ENCODE results near the gene MRPL50.

Gene MRPL50

GRCh38 chr9:101398068-101398929 lies at the start of gene MRPL50, which contains the start of gene ZNF189:
Gene MRPL50, minus strand, starts transcription at chr9:101398618. Its CDS starts 26 bp downstream, at chr9:101398592.
Gene ZNF189, plus strand, starts transcription at chr9:101398851. Its CDS starts 306 bp downstream, at chr9:101399157.
- Histone ChIP-seq H3K9me3 (no peaks in the 10 kb centered on the region), H3K4me3 (ENCODE audit: low read depth in 1 of 2, low read length in 1 of 2) (peak within 1 kb of the TSS; percentile 81 to 95), H3K27ac (peak within 1 kb of the TSS; percentile 88), H3K36me3 (peaks cover 29% of the 10 kb centered on the region), H3K4me1 (ENCODE audit: control insufficient read depth in 1 of 2, insufficient read depth in 1 of 2, low read depth in 1 of 2, low read length in 1 of 2) (peaks cover 24 to 26% of the 10 kb centered on the region in 2 experiments), H3K27me3 (no peaks in the 10 kb centered on the region)
- peak; percentile 32 for TF ChIP-seq CTCF (IDR thresholded peaks at IDR 0.05)

GRCh38 chr9:101446732-101447131 lies 48.3 kb upstream of the MRPL50 start:
- Histone ChIP-seq H3K4me1 (ENCODE audit: control insufficient read depth in 1 of 2, insufficient read depth in 1 of 2, low read depth in 1 of 2, low read length in 1 of 2) (peaks cover 4 to 28% of the 10 kb centered on the region in 2 experiments), H3K4me3 (ENCODE audit: low read depth in 1 of 2, low read length in 1 of 2) (no peak overlapping the region), H3K36me3 (no peaks in the 10 kb centered on the region), H3K27me3 (peaks cover 35% of the 10 kb centered on the region), H3K27ac (no peak overlapping the region), H3K9me3 (no peaks in the 10 kb centered on the region)
- TF ChIP-seq CTCF (IDR thresholded peaks at IDR 0.05), result no peak

GRCh38 chr9:101445353-101446029 lies 47.1 kb upstream of the MRPL50 start:
- H3K27ac ChIP-seq, result peak overlapping the region; percentile 8
- H3K4me3 ChIP-seq (ENCODE audit: low read depth in 1 of 2, low read length in 1 of 2), result peak overlapping the region in 1 of 2 experiments; percentile 15
- peaks cover 14 to 40% of the 10 kb centered on the region in 2 experiments for H3K4me1 ChIP-seq (ENCODE audit: control insufficient read depth in 1 of 2, insufficient read depth in 1 of 2, low read depth in 1 of 2, low read length in 1 of 2)

GRCh38 chr9:101443364-101443771 lies 45.0 kb upstream of the MRPL50 start:
- Histone ChIP-seq H3K9me3 (no peaks in the 10 kb centered on the region), H3K4me1 (ENCODE audit: control insufficient read depth in 1 of 2, insufficient read depth in 1 of 2, low read depth in 1 of 2, low read length in 1 of 2) (peaks cover 17 to 38% of the 10 kb centered on the region in 2 experiments), H3K27ac (no peak overlapping the region), H3K36me3 (no peaks in the 10 kb centered on the region), H3K4me3 (ENCODE audit: low read depth in 1 of 2, low read length in 1 of 2) (no peak overlapping the region), H3K27me3 (peaks cover 5% of the 10 kb centered on the region)
- TF ChIP-seq CTCF (IDR thresholded peaks at IDR 0.05), result no peak

More at GRCh38 chr9:101445353-101446029, 47.1 kb upstream of the MRPL50 start:
- Histone ChIP-seq H3K9me3 (no peaks in the 10 kb centered on the region), H3K36me3 (no peaks in the 10 kb centered on the region), H3K27me3 (peaks cover 23% of the 10 kb centered on the region)
- no peak for TF ChIP-seq CTCF (IDR thresholded peaks at IDR 0.05)

GRCh38 chr9:101442736-101443135 lies 44.3 kb upstream of the MRPL50 start:
- Histone ChIP-seq H3K4me3 (ENCODE audit: low read depth in 1 of 2, low read length in 1 of 2) (no peak overlapping the region), H3K27ac (no peak overlapping the region), H3K36me3 (no peaks in the 10 kb centered on the region), H3K9me3 (no peaks in the 10 kb centered on the region), H3K27me3 (no peaks in the 10 kb centered on the region), H3K4me1 (ENCODE audit: control insufficient read depth in 1 of 2, insufficient read depth in 1 of 2, low read depth in 1 of 2, low read length in 1 of 2) (peaks cover 17 to 38% of the 10 kb centered on the region in 2 experiments)
- no peak for TF ChIP-seq CTCF (IDR thresholded peaks at IDR 0.05)

Data from neutrophil (primary cell).